ENCODE measurements around the gene SLC22A7. TPM values are rescaled to one million over a fixed set of nuclear protein-coding genes. Genes with fewer than 3 reads are reported as not detected.

The SLC22A7 gene
- polyA plus RNA-seq, 1 donor from 2014 or later = 2.3 TPM

DNA sequence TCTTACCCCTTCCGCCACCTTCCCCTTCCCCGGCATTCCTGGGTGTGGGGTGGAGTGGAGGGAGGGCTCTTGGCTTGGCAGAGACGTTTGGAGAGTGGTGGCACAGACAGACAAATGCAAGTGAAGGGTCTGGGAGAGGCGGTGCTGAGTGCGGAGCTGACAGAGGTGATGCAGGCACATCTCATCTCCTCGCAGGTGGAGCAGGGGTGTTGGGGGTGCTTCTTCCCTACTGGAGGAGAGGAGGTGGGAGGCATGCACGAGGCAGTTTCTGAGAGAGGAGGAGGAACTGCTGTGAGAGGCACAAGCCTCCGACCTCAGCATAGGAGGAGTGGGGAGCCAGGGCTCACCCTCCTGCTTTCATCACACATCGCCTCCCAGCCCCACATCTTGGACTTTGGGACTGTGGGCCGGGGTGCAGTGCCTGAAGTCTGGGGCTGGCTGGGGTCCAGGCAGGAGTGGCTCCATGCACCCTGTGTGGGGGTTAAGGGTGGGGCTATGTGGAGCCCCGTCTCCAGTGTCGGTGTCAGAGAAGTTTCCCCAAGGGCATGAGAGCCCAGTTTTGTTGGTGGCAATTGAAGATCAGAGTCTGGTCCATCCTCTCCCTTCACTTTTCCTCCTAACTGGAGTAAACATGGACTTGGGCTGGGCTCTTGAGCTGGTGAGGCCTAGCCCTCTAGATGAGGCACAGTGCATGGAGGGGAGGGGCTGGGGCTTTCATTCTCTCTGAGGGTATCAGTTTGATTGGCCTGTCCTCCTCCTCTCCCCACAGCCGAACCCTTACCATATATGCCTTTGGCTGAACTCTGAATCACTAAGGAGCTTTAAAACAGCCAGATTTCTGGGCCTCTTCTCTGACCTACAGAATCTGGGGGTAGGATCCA, 20.2 kb upstream of the SLC22A7 start:
- no peaks in the 10 kb centered on the region for H3K9me3 ChIP-seq (ENCODE audit: low read length)
- H3K27me3 ChIP-seq (ENCODE audit: insufficient read depth, low read depth, low read length) = peaks cover 21% of the 10 kb centered on the region
- no peak for TF ChIP-seq MXI1 (conservative IDR thresholded peaks at IDR 0.05; ENCODE audit: poor library complexity, severe bottlenecking)
- TF ChIP-seq, protein P1, sequence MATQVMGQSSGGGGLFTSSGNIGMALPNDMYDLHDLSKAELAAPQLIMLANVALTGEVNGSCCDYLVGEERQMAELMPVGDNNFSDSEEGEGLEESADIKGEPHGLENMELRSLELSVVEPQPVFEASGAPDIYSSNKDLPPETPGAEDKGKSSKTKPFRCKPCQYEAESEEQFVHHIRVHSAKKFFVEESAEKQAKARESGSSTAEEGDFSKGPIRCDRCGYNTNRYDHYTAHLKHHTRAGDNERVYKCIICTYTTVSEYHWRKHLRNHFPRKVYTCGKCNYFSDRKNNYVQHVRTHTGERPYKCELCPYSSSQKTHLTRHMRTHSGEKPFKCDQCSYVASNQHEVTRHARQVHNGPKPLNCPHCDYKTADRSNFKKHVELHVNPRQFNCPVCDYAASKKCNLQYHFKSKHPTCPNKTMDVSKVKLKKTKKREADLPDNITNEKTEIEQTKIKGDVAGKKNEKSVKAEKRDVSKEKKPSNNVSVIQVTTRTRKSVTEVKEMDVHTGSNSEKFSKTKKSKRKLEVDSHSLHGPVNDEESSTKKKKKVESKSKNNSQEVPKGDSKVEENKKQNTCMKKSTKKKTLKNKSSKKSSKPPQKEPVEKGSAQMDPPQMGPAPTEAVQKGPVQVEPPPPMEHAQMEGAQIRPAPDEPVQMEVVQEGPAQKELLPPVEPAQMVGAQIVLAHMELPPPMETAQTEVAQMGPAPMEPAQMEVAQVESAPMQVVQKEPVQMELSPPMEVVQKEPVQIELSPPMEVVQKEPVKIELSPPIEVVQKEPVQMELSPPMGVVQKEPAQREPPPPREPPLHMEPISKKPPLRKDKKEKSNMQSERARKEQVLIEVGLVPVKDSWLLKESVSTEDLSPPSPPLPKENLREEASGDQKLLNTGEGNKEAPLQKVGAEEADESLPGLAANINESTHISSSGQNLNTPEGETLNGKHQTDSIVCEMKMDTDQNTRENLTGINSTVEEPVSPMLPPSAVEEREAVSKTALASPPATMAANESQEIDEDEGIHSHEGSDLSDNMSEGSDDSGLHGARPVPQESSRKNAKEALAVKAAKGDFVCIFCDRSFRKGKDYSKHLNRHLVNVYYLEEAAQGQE (IDR thresholded peaks at IDR 0.05; ENCODE audit: borderline replicate concordance) = no peak
- TF ChIP-seq SMC3 (conservative IDR thresholded peaks at IDR 0.05; ENCODE audit: poor library complexity) = no peak
- no peak for TF ChIP-seq EZH2 (IDR thresholded peaks at IDR 0.05; ENCODE audit: borderline replicate concordance, insufficient read depth, low read length, poor library complexity, severe bottlenecking)
- TF ChIP-seq, protein P2, sequence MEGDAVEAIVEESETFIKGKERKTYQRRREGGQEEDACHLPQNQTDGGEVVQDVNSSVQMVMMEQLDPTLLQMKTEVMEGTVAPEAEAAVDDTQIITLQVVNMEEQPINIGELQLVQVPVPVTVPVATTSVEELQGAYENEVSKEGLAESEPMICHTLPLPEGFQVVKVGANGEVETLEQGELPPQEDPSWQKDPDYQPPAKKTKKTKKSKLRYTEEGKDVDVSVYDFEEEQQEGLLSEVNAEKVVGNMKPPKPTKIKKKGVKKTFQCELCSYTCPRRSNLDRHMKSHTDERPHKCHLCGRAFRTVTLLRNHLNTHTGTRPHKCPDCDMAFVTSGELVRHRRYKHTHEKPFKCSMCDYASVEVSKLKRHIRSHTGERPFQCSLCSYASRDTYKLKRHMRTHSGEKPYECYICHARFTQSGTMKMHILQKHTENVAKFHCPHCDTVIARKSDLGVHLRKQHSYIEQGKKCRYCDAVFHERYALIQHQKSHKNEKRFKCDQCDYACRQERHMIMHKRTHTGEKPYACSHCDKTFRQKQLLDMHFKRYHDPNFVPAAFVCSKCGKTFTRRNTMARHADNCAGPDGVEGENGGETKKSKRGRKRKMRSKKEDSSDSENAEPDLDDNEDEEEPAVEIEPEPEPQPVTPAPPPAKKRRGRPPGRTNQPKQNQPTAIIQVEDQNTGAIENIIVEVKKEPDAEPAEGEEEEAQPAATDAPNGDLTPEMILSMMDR (IDR thresholded peaks at IDR 0.05; ENCODE audit: poor library complexity, severe bottlenecking) = no peak
- TF ChIP-seq RAD21 (conservative IDR thresholded peaks at IDR 0.05) = no peak
- no peak for TF ChIP-seq EP300 (conservative IDR thresholded peaks at IDR 0.05; ENCODE audit: poor library complexity, severe bottlenecking)
- no peak for TF ChIP-seq POLR2AphosphoS5 (IDR thresholded peaks at IDR 0.05)
- TF ChIP-seq TAF1 (IDR thresholded peaks at IDR 0.05; ENCODE audit: low read depth) = no peak

DNA sequence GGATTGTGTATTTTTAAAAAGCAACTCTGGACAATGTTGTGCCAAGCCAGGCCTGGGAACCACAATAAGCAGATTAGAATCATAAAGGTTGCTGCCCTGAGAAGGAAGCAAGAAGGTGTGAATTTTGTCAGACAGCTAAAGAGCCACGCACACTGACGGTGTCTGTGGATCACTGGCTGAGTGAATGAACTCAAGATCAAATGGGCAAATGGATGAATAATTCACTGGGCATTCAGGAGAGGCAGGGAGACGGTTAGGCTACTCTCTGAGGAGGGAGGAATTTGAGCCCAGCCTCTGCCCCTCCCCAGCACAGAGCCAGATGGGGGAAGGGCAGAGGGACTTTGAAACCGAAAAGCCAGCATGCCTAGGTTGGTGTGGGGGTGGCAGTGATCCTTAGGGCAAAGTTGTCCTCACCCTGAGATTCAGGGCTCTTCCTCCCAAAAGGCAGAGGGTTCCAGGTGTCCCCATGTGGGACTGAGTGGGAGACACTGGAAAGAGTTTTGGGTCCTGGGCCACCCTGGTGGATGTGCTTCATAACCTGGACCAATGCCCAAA, 19.5 kb upstream of the SLC22A7 start:
- no peak overlapping the region for H2AFZ ChIP-seq (ENCODE audit: low read depth, low read length)
- no peaks in the 10 kb centered on the region for H3K9me3 ChIP-seq (ENCODE audit: low read length)
- H4K20me1 ChIP-seq (ENCODE audit: insufficient read depth) = no peaks in the 10 kb centered on the region
- TF ChIP-seq POLR2AphosphoS5 (IDR thresholded peaks at IDR 0.05) (no peak), TAF1 (IDR thresholded peaks at IDR 0.05; ENCODE audit: low read depth) (no peak), EP300 (conservative IDR thresholded peaks at IDR 0.05; ENCODE audit: poor library complexity, severe bottlenecking) (no peak), SMC3 (conservative IDR thresholded peaks at IDR 0.05; ENCODE audit: poor library complexity) (no peak), MXI1 (conservative IDR thresholded peaks at IDR 0.05; ENCODE audit: poor library complexity, severe bottlenecking) (no peak), EZH2 (IDR thresholded peaks at IDR 0.05; ENCODE audit: borderline replicate concordance, insufficient read depth, low read length, poor library complexity, severe bottlenecking) (no peak), RAD21 (conservative IDR thresholded peaks at IDR 0.05) (no peak)
- TF ChIP-seq, protein P2 (IDR thresholded peaks at IDR 0.05; ENCODE audit: poor library complexity, severe bottlenecking) = no peak
- TF ChIP-seq, protein P1 (IDR thresholded peaks at IDR 0.05; ENCODE audit: borderline replicate concordance) = no peak
- no peaks in the 10 kb centered on the region for H3K9me2 ChIP-seq (ENCODE audit: insufficient read depth, low read length)
- H3K27ac ChIP-seq (ENCODE audit: low read length) = no peak overlapping the region
- H3K4me2 ChIP-seq (ENCODE audit: low read length) = no peak overlapping the region
- H3K36me3 ChIP-seq (ENCODE audit: insufficient read depth, low read length) = no peaks in the 10 kb centered on the region
- H3F3A ChIP-seq (ENCODE audit: insufficient read depth, low read length, poor library complexity, severe bottlenecking) = no peaks in the 10 kb centered on the region
- H3K27me3 ChIP-seq (ENCODE audit: insufficient read depth, low read depth, low read length) = peaks cover 21% of the 10 kb centered on the region
- no peak overlapping the region for H3K4me3 ChIP-seq (ENCODE audit: low read length)
- H3K9ac ChIP-seq (ENCODE audit: low read length) = no peak overlapping the region
- H3K79me2 ChIP-seq (replicated peaks; ENCODE audit: insufficient read depth, low read length) = no peaks in the 10 kb centered on the region

More for the DNA sequence above, 20.2 kb upstream of the SLC22A7 start:
- Histone ChIP-seq H4K20me1 (ENCODE audit: insufficient read depth) (no peaks in the 10 kb centered on the region), H3F3A (ENCODE audit: insufficient read depth, low read length, poor library complexity, severe bottlenecking) (no peaks in the 10 kb centered on the region), H3K36me3 (ENCODE audit: insufficient read depth, low read length) (no peaks in the 10 kb centered on the region), H3K79me2 (replicated peaks; ENCODE audit: insufficient read depth, low read length) (no peaks in the 10 kb centered on the region), H3K4me3 (ENCODE audit: low read length) (no peak overlapping the region), H3K4me2 (ENCODE audit: low read length) (no peak overlapping the region), H3K9me2 (ENCODE audit: insufficient read depth, low read length) (no peaks in the 10 kb centered on the region), H2AFZ (ENCODE audit: low read depth, low read length) (no peak overlapping the region), H3K9ac (ENCODE audit: low read length) (no peak overlapping the region), H3K27ac (ENCODE audit: low read length) (no peak overlapping the region)

Measured in neural cell (in vitro differentiated cells).